ENCODE results near the gene ATP2A3. TPM values are rescaled to one million over a fixed set of nuclear protein-coding genes. Genes with fewer than 3 reads are reported as not detected.

Gene ATP2A3
- total and polyA plus RNA-seq, 2 donors (not counting 1 experiment from before 2014, with no cell fraction given): 697 to 817 TPM

GRCh38 chr17:3923466-3924190 lies 40.6 kb downstream of the ATP2A3 start:
- H3K4me2 ChIP-seq (replicated peaks; ENCODE audit: low read depth, low read length, poor library complexity, severe bottlenecking): no peak overlapping the region
- H3K36me3 ChIP-seq (replicated peaks in 1 of 2; ENCODE audit: control extremely low read depth in 1 of 2, control insufficient read depth in 1 of 2, extremely low read depth in 1 of 2, insufficient read depth in 2 of 2, low read length in 1 of 2): peaks cover 7 to 34% of the 10 kb centered on the region in 2 experiments
- H3K27ac ChIP-seq (ENCODE audit: low read length in 2 of 2): no peak overlapping the region
- peak overlapping the region; percentile 70 for H3K27ac Mint-ChIP-seq
- H3K9me3 ChIP-seq (ENCODE audit: control extremely low read depth in 1 of 3, control insufficient read depth in 2 of 3, insufficient read depth in 1 of 3, low read length in 2 of 3): no peaks in the 10 kb centered on the region
- TF ChIP-seq EZH2 (IDR thresholded peaks at IDR 0.05; ENCODE audit: borderline replicate concordance, insufficient read depth, low read depth, low read length, poor library complexity, severe bottlenecking) (no peak), CTCF (IDR thresholded peaks at IDR 0.05) (no peak)
- POLR2A ChIA-PET: interaction anchor here (1.1 to 1.4 kb wide), 2 partner anchors 9 to 12 kb away, joined by 6 to 7 read pairs; no protein-coding TSS in a partner anchor
- peaks cover 36% of the 10 kb centered on the region for H4K20me1 ChIP-seq (ENCODE audit: control insufficient read depth, insufficient read depth, low read length, poor library complexity, severe bottlenecking)
- H3K9me3 Mint-ChIP-seq (ENCODE audit: insufficient read depth): no peaks in the 10 kb centered on the region
- CTCF ChIA-PET: interaction anchor here (1.2 to 5.6 kb wide), 3 partner anchors 9 to 60 kb away, joined by 4 to 30 read pairs (median 4); no protein-coding TSS in a partner anchor
- no peak overlapping the region for H3K4me3 ChIP-seq (ENCODE audit: control extremely low read depth in 1 of 5, extremely low read depth in 1 of 5, insufficient read depth in 1 of 5, low read depth in 2 of 5, low read length in 4 of 5)
- H3K27me3 ChIP-seq (replicated peaks in 1 of 4; ENCODE audit: control extremely low read depth in 1 of 4, control insufficient read depth in 3 of 4, insufficient read depth in 4 of 4, low read length in 3 of 4): no peaks in the 10 kb centered on the region
- intact Hi-C loops (cut with micrococcal nuclease): no loop called here
- 87% methylated on average over 10 of the region's 18 CpGs for WGBS (ENCODE audit: insufficient coverage)
- no peak overlapping the region for H2AFZ ChIP-seq (ENCODE audit: insufficient read depth, low read depth, low read length, poor library complexity, severe bottlenecking)
- peaks cover 40% of the 10 kb centered on the region for H3K4me1 Mint-ChIP-seq
- ATAC-seq (ENCODE audit: low read depth): no peak
- H3K9ac ChIP-seq (ENCODE audit: low read length): no peak overlapping the region
- H3K79me2 ChIP-seq (ENCODE audit: control insufficient read depth, insufficient read depth, low read length): no peaks in the 10 kb centered on the region
- H3K4me1 ChIP-seq (ENCODE audit: control insufficient read depth in 2 of 2, insufficient read depth in 2 of 2, low read length in 2 of 2): peaks cover 6 to 26% of the 10 kb centered on the region in 2 donors
- DNase-seq: no peak
- no peak overlapping the region for H3K4me3 Mint-ChIP-seq
- no peaks in the 10 kb centered on the region for H3K27me3 Mint-ChIP-seq

- no peaks in the 10 kb centered on the region for H3K79me2 ChIP-seq (ENCODE audit: control insufficient read depth, insufficient read depth, low read length)
- peaks cover 7 to 26% of the 10 kb centered on the region in 2 experiments for H3K36me3 ChIP-seq (replicated peaks in 1 of 2; ENCODE audit: control extremely low read depth in 1 of 2, control insufficient read depth in 1 of 2, extremely low read depth in 1 of 2, insufficient read depth in 2 of 2, low read length in 1 of 2)
- Mint-ChIP-seq H3K4me1 (peaks cover 44% of the 10 kb centered on the region), H3K27me3 (no peaks in the 10 kb centered on the region), H3K27ac (peak overlapping the region; percentile 51), H3K9me3 (ENCODE audit: insufficient read depth) (no peaks in the 10 kb centered on the region), H3K4me3 (peak overlapping the region; percentile 16)
- no peak for TF ChIP-seq CTCF (IDR thresholded peaks at IDR 0.05)
- TF ChIP-seq EZH2 (IDR thresholded peaks at IDR 0.05; ENCODE audit: borderline replicate concordance, insufficient read depth, low read depth, low read length, poor library complexity, severe bottlenecking): no peak
- intact Hi-C loops (cut with micrococcal nuclease): no loop called here
- H3K4me3 ChIP-seq (ENCODE audit: control extremely low read depth in 1 of 5, extremely low read depth in 1 of 5, insufficient read depth in 1 of 5, low read depth in 2 of 5, low read length in 4 of 5): no peak overlapping the region
- H3K9ac ChIP-seq (ENCODE audit: low read length): no peak overlapping the region
- no peak overlapping the region for H3K4me2 ChIP-seq (replicated peaks; ENCODE audit: low read depth, low read length, poor library complexity, severe bottlenecking)
- H3K27ac ChIP-seq (ENCODE audit: low read length in 2 of 2): no peak overlapping the region
- DNase-seq (no peak), ATAC-seq (ENCODE audit: low read depth) (no peak)
- WGBS (ENCODE audit: insufficient coverage): 81% methylated on average over 7 of the region's 7 CpGs
- peaks cover 27% of the 10 kb centered on the region for H4K20me1 ChIP-seq (ENCODE audit: control insufficient read depth, insufficient read depth, low read length, poor library complexity, severe bottlenecking)
- no peaks in the 10 kb centered on the region for H3K27me3 ChIP-seq (replicated peaks in 1 of 4; ENCODE audit: control extremely low read depth in 1 of 4, control insufficient read depth in 3 of 4, insufficient read depth in 4 of 4, low read length in 3 of 4)
- ChIA-PET CTCF (interaction anchor here (1.3 to 5.6 kb wide), 2 partner anchors 8 to 12 kb away, joined by 4 to 30 read pairs; no protein-coding TSS in a partner anchor), POLR2A (interaction anchor here (1.1 to 1.4 kb wide), 2 partner anchors 9 to 11 kb away, joined by 6 to 7 read pairs; no protein-coding TSS in a partner anchor)
- peaks cover 6 to 31% of the 10 kb centered on the region in 2 donors for H3K4me1 ChIP-seq (ENCODE audit: control insufficient read depth in 2 of 2, insufficient read depth in 2 of 2, low read length in 2 of 2)
- no peaks in the 10 kb centered on the region for H3K9me3 ChIP-seq (ENCODE audit: control extremely low read depth in 1 of 3, control insufficient read depth in 2 of 3, insufficient read depth in 1 of 3, low read length in 2 of 3)
- no peak overlapping the region for H2AFZ ChIP-seq (ENCODE audit: insufficient read depth, low read depth, low read length, poor library complexity, severe bottlenecking)
These were observed 41.5 kb downstream of the ATP2A3 start for GRCh38 chr17:3922765-3923164.
